Activated CD4-positive, CD25-positive, alpha-beta regulatory T cell treated with anti-CD3 and anti-CD28 coated beads, Interleukin-2, amount 50 U/mL, for 16 hours (primary cell): ENCODE results near the gene ZNF790.
A peak's percentile ranks its signal among the peaks of the same experiment; 100 is the strongest.

ENCODE experiments used
- DNase-seq: peaks from one replicate; pipeline ENCODE4 v3.0.0-alpha.2; 2020; ENCODE audit warnings: low read depth, low spot score

Gene ZNF790

GRCh38 chr19:36772311-36773222, 65.6 kb downstream of the ZNF790 start, which contains the start of gene ZNF850:
ZNF850 (minus strand) TSS chr19:36772807; CDS start chr19:36762606, 10,201 bp downstream.
- peak; percentile 85 for DNase-seq

GRCh38 chr19:36771261-36772231, 66.6 kb downstream of the ZNF790 start:
- no peak for DNase-seq
